Activated CD4-positive, alpha-beta T cell treated with anti-CD3 and anti-CD28 coated beads for 24 hours (primary cell): ENCODE results near the gene UTP14C.
"Not testable (repeated sequence)": the region's sequence is repeated elsewhere in the genome, so short reads cannot be mapped to it uniquely, and the experiment has no call there.

Experiments used
- DNase-seq, 2 donors: peaks; one replicate each; pipeline ENCODE4 v3.0.0-alpha.2; 2020; ENCODE audit warnings: low read depth in 2 of 2

Gene UTP14C

GRCh38 chr13:52024481-52024880 is at the start of gene UTP14C:
Gene UTP14C (plus strand): TSS chr13:52024691. CDS start chr13:52028805, 4,114 bp downstream.
- DNase-seq: no peak

- DNase-seq: no peak
These were observed 48.1 kb upstream of the UTP14C start for GRCh38 chr13:51976423-51976822.

- no peak for DNase-seq
These were observed 47.6 kb upstream of the UTP14C start for GRCh38 chr13:51976890-51977289.

GRCh38 chr13:51977625-51978024 is 46.9 kb upstream of the UTP14C start:
- no peak for DNase-seq

- no peak for DNase-seq
These were observed 45.5 kb upstream of the UTP14C start for GRCh38 chr13:51978796-51979556.

GRCh38 chr13:51980908-51981307 is 43.6 kb upstream of the UTP14C start:
- no peak for DNase-seq

- DNase-seq: no peak
These were observed 43.1 kb upstream of the UTP14C start for GRCh38 chr13:51981355-51981754.

GRCh38 chr13:51983292-51983691 is 41.2 kb upstream of the UTP14C start:
- not testable (repeated sequence) for DNase-seq

- DNase-seq: not testable (repeated sequence)
These were observed 39.6 kb upstream of the UTP14C start for GRCh38 chr13:51984904-51985303.

GRCh38 chr13:51988988-51989618 is 35.4 kb upstream of the UTP14C start:
- DNase-seq: no peak

- no peak for DNase-seq
These were observed 30.8 kb upstream of the UTP14C start for GRCh38 chr13:51993713-51994112.

GRCh38 chr13:51995677-51996551 is 28.6 kb upstream of the UTP14C start:
- no peak for DNase-seq

GRCh38 chr13:51996641-51997040 is 27.9 kb upstream of the UTP14C start:
- DNase-seq: no peak

- no peak for DNase-seq
These were observed 27.3 kb upstream of the UTP14C start for GRCh38 chr13:51997186-51997585.

- DNase-seq: no peak
These were observed 26.7 kb upstream of the UTP14C start for GRCh38 chr13:51997641-51998330.

GRCh38 chr13:51998723-51999509 is 25.6 kb upstream of the UTP14C start:
- DNase-seq: no peak

GRCh38 chr13:51999510-51999911 is 25.0 kb upstream of the UTP14C start:
- DNase-seq: no peak

GRCh38 chr13:51999921-52000320 is 24.6 kb upstream of the UTP14C start:
- no peak for DNase-seq

- DNase-seq: no peak
These were observed 23.3 kb upstream of the UTP14C start for GRCh38 chr13:52001120-52001731.

- no peak for DNase-seq
These were observed 22.1 kb upstream of the UTP14C start for GRCh38 chr13:52002361-52002760.

GRCh38 chr13:52003541-52003940 is 20.9 kb upstream of the UTP14C start:
- no peak for DNase-seq
